ENCODE measurements around the gene MTIF3. TPM values are rescaled to one million over a fixed set of nuclear protein-coding genes. Genes with fewer than 3 reads are reported as not detected.
A peak's percentile ranks its signal among the peaks of the same experiment; 100 is the strongest.

The MTIF3 gene
- 71.1 TPM for polyA plus RNA-seq (2012; ENCODE audit: insufficient read depth, insufficient read length, low read depth)

GRCh38 chr13:27449936-27450828 is at the start of gene MTIF3:
Gene MTIF3, minus strand, starts transcription at chr13:27450564. Its CDS starts 10,116 bp downstream, at chr13:27440448.
- no peaks in the 10 kb centered on the region for H3K36me3 ChIP-seq
- H3K4me1 ChIP-seq, result no peaks in the 10 kb centered on the region
- DNase-seq, result peak; percentile 91
- TF ChIP-seq CTCF (IDR thresholded peaks at IDR 0.05; ENCODE audit: low read depth, low read length), result no peak
- peak within 1 kb of the TSS; percentile 84 for H3K4me3 ChIP-seq (ENCODE audit: low read depth, low read length)
- H3K9me3 ChIP-seq, result no peaks in the 10 kb centered on the region
- H3K27me3 ChIP-seq, result peaks cover 9% of the 10 kb centered on the region; the same call in 1 of the 2 replicates

GRCh38 chr13:27497563-27498230 is 47.3 kb upstream of the MTIF3 start:
- DNase-seq, result no peak
- Histone ChIP-seq H3K4me1 (peaks cover 11% of the 10 kb centered on the region), H3K9me3 (no peaks in the 10 kb centered on the region), H3K27me3 (no peaks in the 10 kb centered on the region), H3K36me3 (no peaks in the 10 kb centered on the region), H3K4me3 (ENCODE audit: low read depth, low read length) (no peak overlapping the region)
- TF ChIP-seq CTCF (IDR thresholded peaks at IDR 0.05; ENCODE audit: low read depth, low read length), result no peak

- no peak for TF ChIP-seq CTCF (IDR thresholded peaks at IDR 0.05; ENCODE audit: low read depth, low read length)
These were observed 46.3 kb upstream of the MTIF3 start for GRCh38 chr13:27496536-27497273.

GRCh38 chr13:27496006-27496405 is 45.6 kb upstream of the MTIF3 start:
- H3K27me3 ChIP-seq, result no peaks in the 10 kb centered on the region
- no peak for TF ChIP-seq CTCF (IDR thresholded peaks at IDR 0.05; ENCODE audit: low read depth, low read length)
- DNase-seq, result no peak

More at GRCh38 chr13:27496536-27497273, 46.3 kb upstream of the MTIF3 start:
- Histone ChIP-seq H3K27me3 (no peaks in the 10 kb centered on the region), H3K36me3 (no peaks in the 10 kb centered on the region), H3K4me1 (peaks cover 11% of the 10 kb centered on the region), H3K4me3 (ENCODE audit: low read depth, low read length) (no peak overlapping the region), H3K9me3 (no peaks in the 10 kb centered on the region)
- no peak for DNase-seq

GRCh38 chr13:27495551-27495950 is 45.2 kb upstream of the MTIF3 start:
- Histone ChIP-seq H3K4me3 (ENCODE audit: low read depth, low read length) (no peak overlapping the region), H3K9me3 (no peaks in the 10 kb centered on the region), H3K27me3 (no peaks in the 10 kb centered on the region), H3K4me1 (peaks cover under 1% of the 10 kb centered on the region; the same call in 1 of the 2 replicates), H3K36me3 (no peaks in the 10 kb centered on the region)
- DNase-seq, result no peak
- TF ChIP-seq CTCF (IDR thresholded peaks at IDR 0.05; ENCODE audit: low read depth, low read length), result no peak

More at GRCh38 chr13:27496006-27496405, 45.6 kb upstream of the MTIF3 start:
- H3K4me3 ChIP-seq (ENCODE audit: low read depth, low read length), result no peak overlapping the region
- no peaks in the 10 kb centered on the region for H3K9me3 ChIP-seq
- H3K4me1 ChIP-seq, result peaks cover 5% of the 10 kb centered on the region
- no peaks in the 10 kb centered on the region for H3K36me3 ChIP-seq
